DOHH2 (cell line): ENCODE data around the gene PCCA.

Experiments used
- CTCF ChIP-seq: fragments of 200-600 bp; sonication (generic); IDR thresholded peaks from one replicate; pipeline ENCODE4 v1.5.1; 2014; ENCODE audit warnings: antibody characterized with exemption, mild to moderate bottlenecking, low read depth, low read length; ENCODE audit not compliant: poor library complexity, severe bottlenecking
- EZH2phosphoT487 ChIP-seq: fragments of 200-600 bp; sonication (generic); IDR thresholded peaks from 2 replicates; pipeline ENCODE4 v1.6.1; 2017; ENCODE audit warnings: borderline replicate concordance, mild to moderate bottlenecking, antibody characterized with exemption, low read length, moderate library complexity, mixed read lengths

- TF ChIP-seq CTCF (no peak), EZH2phosphoT487 (no peak)
Measured at GRCh38 chr13:100423375-100423774, 334.5 kb downstream of the PCCA start.
